A549 (cell line): ENCODE data around the gene EBP.

Experiments used
- CHD4 ChIP-seq: fragments of 200-600 bp; sonication (generic); IDR thresholded peaks from 2 replicates; pipeline ENCODE4 v1.6.1; 2016; ENCODE audit warnings: antibody characterized with exemption, mild to moderate bottlenecking, borderline replicate concordance
- EP300 ChIP-seq, 2 experiments: fragments of >200 bp; sonication (Bioruptor Twin); formaldehyde crosslinking; IDR thresholded peaks; 2 replicates in 1 of 2; 3 replicates in 1 of 2; pipeline ENCODE4 v1.6.1; 2016 to 2017
- ESRRA ChIP-seq: fragments of 150-350 bp; IDR thresholded peaks from 2 replicates; pipeline ENCODE4 v1.6.1; 2014; ENCODE audit warnings: mild to moderate bottlenecking, low read length, borderline replicate concordance
- FOSL2 ChIP-seq, 2 experiments: fragments of 450-650 bp in 1 of 2; fragments of >200 bp in 1 of 2; sonication (Bioruptor Twin) in 1 of 2; formaldehyde crosslinking; IDR thresholded peaks; 2 replicates each; pipeline versions ENCODE4 v1.5.0 to v1.6.1; 2016 to 2020; ENCODE audit warnings: mild to moderate bottlenecking in 1 of 2, moderate library complexity in 1 of 2
- HDAC2 ChIP-seq: fragments of 200-600 bp; sonication (generic); IDR thresholded peaks from 2 replicates; pipeline ENCODE4 v1.6.1; 2016
- MAFK ChIP-seq: fragments of 450-650 bp; IDR thresholded peaks from 2 replicates; pipeline ENCODE4 v1.6.1; 2014; ENCODE audit not compliant: partially characterized antibody
- MAZ ChIP-seq: fragments of 150-350 bp; IDR thresholded peaks from 2 replicates; pipeline ENCODE4 v1.6.1; 2014; ENCODE audit warnings: antibody characterized with exemption, low read depth, low read length, borderline replicate concordance
- MYC ChIP-seq: IDR thresholded peaks from 2 replicates; pipeline ENCODE4 v1.6.1; 2012; ENCODE audit warnings: mild to moderate bottlenecking, inconsistent platforms, low read length, improper control_type of control experiment, borderline replicate concordance
- NFE2L2 ChIP-seq: fragments of 150-350 bp; conservative IDR thresholded peaks from 2 replicates; pipeline ENCODE4 v1.6.1; 2014; ENCODE audit warnings: low read length
- POLR2A ChIP-seq: IDR thresholded peaks from 2 replicates; pipeline ENCODE4 v1.6.1; 2012; ENCODE audit warnings: mild to moderate bottlenecking, low read length
- TF ChIP-seq, protein P1 (sequence below): fragments of >200 bp; sonication (Bioruptor Twin); formaldehyde crosslinking; IDR thresholded peaks from 3 replicates; pipeline ENCODE4 v1.5.1; 2016
- TF ChIP-seq, protein P2 (sequence below): fragments of 200-600 bp; sonication (generic); IDR thresholded peaks from 2 replicates; pipeline ENCODE4 v1.6.1; 2016; ENCODE audit warnings: antibody characterized with exemption, mild to moderate bottlenecking, moderate library complexity
- TF ChIP-seq, protein P3 (sequence below): fragments of 450-650 bp; IDR thresholded peaks from 2 replicates; pipeline ENCODE4 v1.6.1; 2014; ENCODE audit warnings: antibody characterized with exemption

GRCh38 chrX:48509245-48509590, 12.4 kb upstream of the EBP start:
- no peak for TF ChIP-seq POLR2A
- TF ChIP-seq, protein P1, sequence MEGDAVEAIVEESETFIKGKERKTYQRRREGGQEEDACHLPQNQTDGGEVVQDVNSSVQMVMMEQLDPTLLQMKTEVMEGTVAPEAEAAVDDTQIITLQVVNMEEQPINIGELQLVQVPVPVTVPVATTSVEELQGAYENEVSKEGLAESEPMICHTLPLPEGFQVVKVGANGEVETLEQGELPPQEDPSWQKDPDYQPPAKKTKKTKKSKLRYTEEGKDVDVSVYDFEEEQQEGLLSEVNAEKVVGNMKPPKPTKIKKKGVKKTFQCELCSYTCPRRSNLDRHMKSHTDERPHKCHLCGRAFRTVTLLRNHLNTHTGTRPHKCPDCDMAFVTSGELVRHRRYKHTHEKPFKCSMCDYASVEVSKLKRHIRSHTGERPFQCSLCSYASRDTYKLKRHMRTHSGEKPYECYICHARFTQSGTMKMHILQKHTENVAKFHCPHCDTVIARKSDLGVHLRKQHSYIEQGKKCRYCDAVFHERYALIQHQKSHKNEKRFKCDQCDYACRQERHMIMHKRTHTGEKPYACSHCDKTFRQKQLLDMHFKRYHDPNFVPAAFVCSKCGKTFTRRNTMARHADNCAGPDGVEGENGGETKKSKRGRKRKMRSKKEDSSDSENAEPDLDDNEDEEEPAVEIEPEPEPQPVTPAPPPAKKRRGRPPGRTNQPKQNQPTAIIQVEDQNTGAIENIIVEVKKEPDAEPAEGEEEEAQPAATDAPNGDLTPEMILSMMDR, result no peak
- TF ChIP-seq MAZ, result no peak
- TF ChIP-seq, protein P2, sequence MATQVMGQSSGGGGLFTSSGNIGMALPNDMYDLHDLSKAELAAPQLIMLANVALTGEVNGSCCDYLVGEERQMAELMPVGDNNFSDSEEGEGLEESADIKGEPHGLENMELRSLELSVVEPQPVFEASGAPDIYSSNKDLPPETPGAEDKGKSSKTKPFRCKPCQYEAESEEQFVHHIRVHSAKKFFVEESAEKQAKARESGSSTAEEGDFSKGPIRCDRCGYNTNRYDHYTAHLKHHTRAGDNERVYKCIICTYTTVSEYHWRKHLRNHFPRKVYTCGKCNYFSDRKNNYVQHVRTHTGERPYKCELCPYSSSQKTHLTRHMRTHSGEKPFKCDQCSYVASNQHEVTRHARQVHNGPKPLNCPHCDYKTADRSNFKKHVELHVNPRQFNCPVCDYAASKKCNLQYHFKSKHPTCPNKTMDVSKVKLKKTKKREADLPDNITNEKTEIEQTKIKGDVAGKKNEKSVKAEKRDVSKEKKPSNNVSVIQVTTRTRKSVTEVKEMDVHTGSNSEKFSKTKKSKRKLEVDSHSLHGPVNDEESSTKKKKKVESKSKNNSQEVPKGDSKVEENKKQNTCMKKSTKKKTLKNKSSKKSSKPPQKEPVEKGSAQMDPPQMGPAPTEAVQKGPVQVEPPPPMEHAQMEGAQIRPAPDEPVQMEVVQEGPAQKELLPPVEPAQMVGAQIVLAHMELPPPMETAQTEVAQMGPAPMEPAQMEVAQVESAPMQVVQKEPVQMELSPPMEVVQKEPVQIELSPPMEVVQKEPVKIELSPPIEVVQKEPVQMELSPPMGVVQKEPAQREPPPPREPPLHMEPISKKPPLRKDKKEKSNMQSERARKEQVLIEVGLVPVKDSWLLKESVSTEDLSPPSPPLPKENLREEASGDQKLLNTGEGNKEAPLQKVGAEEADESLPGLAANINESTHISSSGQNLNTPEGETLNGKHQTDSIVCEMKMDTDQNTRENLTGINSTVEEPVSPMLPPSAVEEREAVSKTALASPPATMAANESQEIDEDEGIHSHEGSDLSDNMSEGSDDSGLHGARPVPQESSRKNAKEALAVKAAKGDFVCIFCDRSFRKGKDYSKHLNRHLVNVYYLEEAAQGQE, result no peak
- TF ChIP-seq FOSL2 (IDR thresholded peaks at IDR 0.05), result no peak
- no peak for TF ChIP-seq FOSL2 (CRISPR knock-in tag; IDR thresholded peaks at IDR 0.05)
- TF ChIP-seq NFE2L2, result no peak
- no peak for TF ChIP-seq MYC
- TF ChIP-seq EP300 (IDR thresholded peaks at IDR 0.05), result no peak
- no peak for TF ChIP-seq MAFK
- TF ChIP-seq, protein P3, sequence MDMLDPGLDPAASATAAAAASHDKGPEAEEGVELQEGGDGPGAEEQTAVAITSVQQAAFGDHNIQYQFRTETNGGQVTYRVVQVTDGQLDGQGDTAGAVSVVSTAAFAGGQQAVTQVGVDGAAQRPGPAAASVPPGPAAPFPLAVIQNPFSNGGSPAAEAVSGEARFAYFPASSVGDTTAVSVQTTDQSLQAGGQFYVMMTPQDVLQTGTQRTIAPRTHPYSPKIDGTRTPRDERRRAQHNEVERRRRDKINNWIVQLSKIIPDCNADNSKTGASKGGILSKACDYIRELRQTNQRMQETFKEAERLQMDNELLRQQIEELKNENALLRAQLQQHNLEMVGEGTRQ, result no peak
- no peak for TF ChIP-seq CHD4
- no peak for TF ChIP-seq ESRRA
- TF ChIP-seq HDAC2, result no peak
